GM18861 (cell line): ENCODE data around the gene RGS7BP.

Experiments used
- ATAC-seq: cut with Tn5 transposase; IDR thresholded peaks from one replicate; pipeline ENCODE4 v1.9.1; 2021; ENCODE audit not compliant: unreplicated experiment

Gene RGS7BP

GRCh38 chr5:64629841-64630240 is 124.0 kb downstream of the RGS7BP start:
- ATAC-seq, result no peak

- no peak for ATAC-seq
These were observed 126.4 kb downstream of the RGS7BP start for GRCh38 chr5:64632251-64632650.

DNA sequence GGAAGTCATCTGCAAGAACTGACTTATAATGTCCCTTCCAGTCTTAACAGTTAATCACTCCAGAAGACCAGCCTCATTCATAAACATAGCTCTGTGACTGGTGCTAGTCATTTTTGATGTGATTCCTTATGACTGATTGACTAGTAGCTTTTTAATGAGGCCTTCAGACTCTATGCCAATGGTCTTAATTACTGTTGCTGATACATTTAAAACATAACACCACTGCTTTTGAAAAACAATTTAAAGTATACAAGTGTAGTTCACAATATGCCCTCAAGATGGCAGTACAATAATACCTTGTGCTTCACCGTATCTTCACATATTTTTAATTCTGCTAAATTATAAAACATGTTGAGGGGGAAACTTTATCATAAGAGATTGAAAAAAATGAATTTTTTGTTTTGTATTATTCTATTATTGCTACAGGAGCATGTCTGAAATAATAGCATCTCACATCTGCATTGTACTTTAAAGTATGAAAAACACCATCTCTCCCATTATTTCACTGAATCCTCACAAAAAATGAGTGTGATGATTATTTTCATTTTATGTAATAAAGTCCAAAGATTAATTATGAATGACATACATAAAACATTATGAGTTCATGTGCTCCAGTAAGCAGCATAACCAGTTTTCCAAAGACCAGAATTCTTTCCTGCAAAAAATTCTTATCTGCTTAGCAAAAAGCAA is 129.3 kb downstream of the RGS7BP start:
- no peak for ATAC-seq

- ATAC-seq, result no peak
These were observed 131.3 kb downstream of the RGS7BP start for GRCh38 chr5:64637144-64637543.

- no peak for ATAC-seq
These were observed 132.1 kb downstream of the RGS7BP start for GRCh38 chr5:64637837-64638443.

- ATAC-seq, result no peak
These were observed 139.0 kb downstream of the RGS7BP start for GRCh38 chr5:64644831-64645230.

DNA sequence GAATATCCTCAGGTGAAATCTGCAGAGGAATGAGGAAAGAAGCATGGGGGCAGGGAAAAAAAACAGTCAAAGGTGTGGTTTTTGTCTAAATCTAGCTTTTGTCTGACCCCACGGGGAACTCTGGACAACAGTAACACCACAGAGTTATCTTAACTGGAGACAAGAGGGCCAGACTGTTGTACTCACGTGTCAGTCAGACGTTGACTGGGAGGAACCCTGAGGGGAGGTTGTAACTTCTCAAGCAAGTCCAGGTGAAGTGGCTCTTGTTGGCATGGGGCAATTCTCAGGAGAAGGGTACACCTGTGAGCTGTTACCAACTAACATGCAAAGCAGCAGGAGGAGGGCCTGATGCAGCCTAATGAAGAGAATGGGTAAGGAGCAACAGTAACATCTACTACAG is 140.4 kb downstream of the RGS7BP start:
- ATAC-seq, result no peak

GRCh38 chr5:64649512-64649911 is 143.7 kb downstream of the RGS7BP start:
- no peak for ATAC-seq

- ATAC-seq, result no peak
These were observed 148.1 kb downstream of the RGS7BP start for GRCh38 chr5:64653766-64654560.

DNA sequence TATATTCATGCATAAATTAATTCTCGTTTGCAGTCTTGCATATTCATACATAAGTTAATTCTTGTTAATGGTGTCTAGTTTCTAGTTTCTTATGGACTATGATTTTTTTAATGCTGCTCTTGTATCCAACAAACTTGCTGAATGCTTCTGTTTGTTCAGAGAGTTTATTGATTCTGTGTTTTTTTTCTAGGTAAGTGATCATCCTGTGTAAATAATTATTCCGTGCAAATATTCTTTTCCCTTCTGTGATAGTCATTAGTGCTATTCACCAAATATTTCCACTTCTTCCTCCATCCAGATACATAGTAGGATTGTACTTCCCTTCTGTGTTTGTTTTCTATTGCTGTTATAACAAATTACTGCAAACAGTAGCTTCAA is 148.7 kb downstream of the RGS7BP start:
- ATAC-seq, result no peak

- ATAC-seq, result no peak
These were observed 149.8 kb downstream of the RGS7BP start for GRCh38 chr5:64655596-64655995.

DNA sequence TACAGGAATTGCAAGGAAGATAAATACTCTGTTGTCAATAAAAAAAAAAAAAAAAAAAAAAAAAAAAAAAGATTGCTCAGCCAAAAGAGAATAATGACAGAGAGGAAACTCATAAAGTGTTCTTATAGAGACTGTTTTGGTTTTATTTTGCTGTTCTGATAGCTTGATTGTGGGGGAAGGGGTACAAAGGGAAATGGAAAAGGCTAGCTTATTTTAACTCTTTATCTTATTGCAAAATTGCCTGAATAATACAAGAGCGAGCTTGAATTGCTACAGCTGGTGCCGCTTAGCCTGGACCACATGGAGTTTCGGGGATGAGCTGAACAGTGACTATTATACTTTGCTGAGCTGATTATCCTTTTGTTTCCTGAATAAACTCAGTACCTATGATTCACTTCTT is 153.5 kb downstream of the RGS7BP start:
- no peak for ATAC-seq
